Stomach smooth muscle (tissue), 2 donors: ENCODE results near the gene RGS5.

ENCODE experiments used
- H3K27ac ChIP-seq: one replicate; pipeline ENCODE4 v1.7.0; 2013; ENCODE audit warnings: mild to moderate bottlenecking, low read length, inconsistent platforms
- H3K27me3 ChIP-seq, 2 donors: one replicate each; pipeline ENCODE4 v1.7.0; 2013; ENCODE audit warnings: low read length in 2 of 2; ENCODE audit not compliant: insufficient read depth in 2 of 2, control insufficient read depth in 1 of 2
- H3K36me3 ChIP-seq, 2 donors: one replicate each; pipeline ENCODE4 v1.7.0; 2013; ENCODE audit warnings: low read length in 2 of 2; ENCODE audit not compliant: control insufficient read depth in 2 of 2, insufficient read depth in 2 of 2
- H3K4me1 ChIP-seq: one replicate; pipeline ENCODE4 v1.7.0; 2013; ENCODE audit warnings: low read length; ENCODE audit not compliant: control insufficient read depth, insufficient read depth
- H3K4me3 ChIP-seq, 2 donors: one replicate each; pipeline ENCODE4 v1.7.0; 2013; ENCODE audit warnings: low read length in 2 of 2
- H3K9ac ChIP-seq, 2 donors: one replicate each; pipeline ENCODE4 v1.7.0; 2013; ENCODE audit warnings: low read length in 2 of 2, mild to moderate bottlenecking in 1 of 2
- H3K9me3 ChIP-seq, 2 donors: one replicate each; pipeline ENCODE4 v1.7.0; 2013; ENCODE audit warnings: low read length in 2 of 2; ENCODE audit not compliant: control insufficient read depth in 2 of 2
- donor health status: healthy.
- donor health status: Pancreatic carcinoma.

The RGS5 gene

DNA sequence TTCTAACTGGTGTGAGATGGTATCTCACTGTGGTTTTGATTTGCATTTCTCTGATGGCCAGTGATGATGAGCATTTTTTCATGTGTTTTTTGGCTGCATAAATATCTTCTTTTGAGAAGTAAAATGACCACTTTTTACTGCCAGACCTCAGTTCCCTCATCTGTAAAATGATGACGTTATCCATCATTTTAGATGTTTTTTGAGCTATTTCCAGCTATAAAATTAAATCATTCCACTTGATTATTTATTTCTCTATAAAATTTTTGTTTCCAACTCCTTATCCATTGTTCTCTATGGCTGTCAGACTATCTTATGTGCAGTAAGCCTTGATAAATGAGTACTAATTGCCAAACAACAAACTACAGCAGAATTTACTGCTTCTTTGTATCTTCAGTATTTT is 33.2 kb downstream of the RGS5 start:
- H3K9me3 ChIP-seq: no peaks in the 10 kb centered on the region
- H3K4me3 ChIP-seq: no peak overlapping the region
- H3K4me1 ChIP-seq: peaks cover 40% of the 10 kb centered on the region
- H3K27ac ChIP-seq: no peak overlapping the region
- peaks cover 0 to 6% of the 10 kb centered on the region in 2 donors for H3K36me3 ChIP-seq
- H3K9ac ChIP-seq: no peak overlapping the region
- no peaks in the 10 kb centered on the region for H3K27me3 ChIP-seq

DNA sequence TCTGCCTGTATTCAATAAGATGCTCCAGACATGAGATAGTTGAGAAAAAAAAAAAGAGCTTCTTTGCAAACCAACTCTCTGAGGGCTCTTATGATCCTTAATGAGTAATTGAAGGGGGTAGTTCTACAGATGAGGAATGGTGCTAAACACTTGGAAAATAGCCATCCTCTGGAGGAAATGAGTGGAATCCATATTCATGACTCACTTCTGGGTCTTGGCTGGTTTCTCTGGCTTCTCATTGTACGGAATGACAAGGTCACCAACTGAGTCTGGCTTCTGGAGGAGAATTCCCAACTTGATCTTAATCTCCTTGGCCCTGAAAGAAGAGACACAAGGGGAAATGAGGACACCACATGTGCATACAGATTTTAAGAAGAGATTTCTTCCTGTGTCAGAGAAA is 34.7 kb downstream of the RGS5 start:
- no peak overlapping the region for H3K9ac ChIP-seq
- peaks cover 0 to 7% of the 10 kb centered on the region in 2 donors for H3K36me3 ChIP-seq
- no peak overlapping the region for H3K27ac ChIP-seq
- H3K4me1 ChIP-seq: peaks cover 35% of the 10 kb centered on the region
- no peak overlapping the region for H3K4me3 ChIP-seq
- H3K9me3 ChIP-seq: no peaks in the 10 kb centered on the region
- H3K27me3 ChIP-seq: no peaks in the 10 kb centered on the region

GRCh38 chr1:163166886-163167555 is 35.7 kb downstream of the RGS5 start:
- peaks cover 37% of the 10 kb centered on the region for H3K4me1 ChIP-seq
- no peak overlapping the region for H3K4me3 ChIP-seq
- H3K9ac ChIP-seq: no peak overlapping the region
- H3K36me3 ChIP-seq: peaks cover 0 to 7% of the 10 kb centered on the region in 2 donors
- H3K27ac ChIP-seq: peak overlapping the region; percentile 38
- no peaks in the 10 kb centered on the region for H3K27me3 ChIP-seq
- H3K9me3 ChIP-seq: no peaks in the 10 kb centered on the region

DNA sequence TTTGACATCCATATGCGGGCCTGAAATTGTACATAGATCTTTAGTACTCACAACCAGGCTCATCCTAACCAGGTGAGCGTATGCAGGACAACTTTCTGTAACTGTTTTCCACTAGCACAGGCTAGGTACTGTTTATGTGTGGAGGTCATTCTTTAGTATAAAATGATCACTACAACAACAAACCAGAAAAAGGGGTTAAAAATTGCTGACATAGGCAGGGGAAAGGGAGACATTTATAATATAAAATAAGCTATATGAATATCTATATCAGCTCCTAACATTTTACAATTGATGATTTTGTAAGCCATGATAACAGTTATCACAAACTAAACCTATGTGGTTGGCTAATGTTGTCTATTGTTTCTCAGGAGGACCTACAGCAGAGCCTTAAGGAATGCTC is 37.6 kb downstream of the RGS5 start:
- H3K9ac ChIP-seq: no peak overlapping the region
- H3K27me3 ChIP-seq: no peaks in the 10 kb centered on the region
- peak overlapping the region; percentile 12 for H3K27ac ChIP-seq
- no peak overlapping the region for H3K4me3 ChIP-seq
- H3K36me3 ChIP-seq: peaks cover 0 to 15% of the 10 kb centered on the region in 2 donors
- peaks cover 31% of the 10 kb centered on the region for H3K4me1 ChIP-seq
- no peaks in the 10 kb centered on the region for H3K9me3 ChIP-seq

DNA sequence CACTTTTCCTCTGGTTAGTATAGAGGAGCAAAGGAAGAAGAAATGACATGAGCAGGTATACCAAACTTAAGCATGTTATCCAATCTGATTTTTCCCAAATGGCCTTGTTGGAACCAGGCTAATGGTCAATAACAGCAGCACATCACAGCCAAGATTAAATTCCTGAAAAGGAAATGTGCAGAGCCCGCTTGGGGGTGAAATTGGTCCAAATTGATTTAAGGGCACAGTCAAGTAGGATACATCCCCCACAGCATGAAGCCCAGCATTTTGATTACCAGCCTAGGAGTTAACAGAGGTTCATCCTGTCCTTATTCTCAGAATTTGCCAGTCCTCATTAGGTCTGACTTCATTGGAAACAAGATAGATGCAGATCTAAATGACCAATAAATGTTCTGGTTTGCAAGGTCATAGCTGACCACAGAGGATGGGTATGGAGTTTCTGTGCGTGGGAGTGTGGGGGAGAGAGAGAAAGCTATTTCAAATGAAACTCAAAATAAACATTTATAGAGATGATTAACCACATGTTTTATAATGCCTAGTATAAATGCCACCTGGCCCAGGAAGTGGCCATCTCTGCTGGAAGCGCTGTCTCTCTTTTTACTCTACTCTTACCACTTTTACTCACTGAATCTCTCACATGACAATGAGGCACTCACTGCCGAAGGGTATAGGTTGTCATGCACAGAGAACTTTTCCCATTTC is 38.7 kb downstream of the RGS5 start:
- Histone ChIP-seq H3K27me3 (no peaks in the 10 kb centered on the region), H3K4me3 (no peak overlapping the region), H3K4me1 (peaks cover 30% of the 10 kb centered on the region), H3K9ac (no peak overlapping the region), H3K27ac (peak overlapping the region; percentile 12), H3K36me3 (peaks cover 0 to 17% of the 10 kb centered on the region in 2 donors), H3K9me3 (no peaks in the 10 kb centered on the region)

GRCh38 chr1:163163163-163163562 is 39.6 kb downstream of the RGS5 start:
- H3K4me3 ChIP-seq: no peak overlapping the region
- H3K4me1 ChIP-seq: peaks cover 26% of the 10 kb centered on the region
- no peaks in the 10 kb centered on the region for H3K9me3 ChIP-seq
- H3K27ac ChIP-seq: peak overlapping the region; percentile 12
- H3K36me3 ChIP-seq: peaks cover 0 to 17% of the 10 kb centered on the region in 2 donors
- H3K27me3 ChIP-seq: no peaks in the 10 kb centered on the region
- H3K9ac ChIP-seq: no peak overlapping the region

DNA sequence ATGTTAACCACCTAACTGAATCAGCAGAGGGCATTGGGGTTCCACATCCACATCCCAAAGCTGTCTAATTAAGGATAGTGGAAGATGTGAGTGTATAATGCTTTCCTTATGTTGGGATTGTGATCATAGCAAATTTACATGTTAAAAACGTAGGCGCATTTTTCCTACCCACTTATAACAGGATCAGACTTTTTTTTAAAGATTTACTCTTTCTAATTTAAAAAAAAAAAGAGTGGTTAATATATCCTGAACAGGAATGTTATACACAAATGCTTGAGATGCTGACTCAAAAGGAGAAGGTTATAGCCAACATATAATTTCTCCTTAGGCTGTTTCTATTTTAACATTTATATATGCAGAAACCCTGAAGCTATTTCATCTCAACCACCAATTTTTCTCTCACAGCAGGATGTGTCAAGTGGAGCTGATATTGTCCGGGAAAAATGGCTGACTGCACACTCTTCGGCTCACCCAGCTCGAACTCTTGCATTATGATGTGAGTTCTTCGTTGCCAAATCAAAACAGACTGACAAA is 40.3 kb downstream of the RGS5 start:
- Histone ChIP-seq H3K9ac (no peak overlapping the region), H3K27me3 (no peaks in the 10 kb centered on the region), H3K4me3 (no peak overlapping the region), H3K27ac (no peak overlapping the region), H3K36me3 (peaks cover 0 to 15% of the 10 kb centered on the region in 2 donors), H3K9me3 (no peaks in the 10 kb centered on the region), H3K4me1 (peaks cover 20% of the 10 kb centered on the region)

DNA sequence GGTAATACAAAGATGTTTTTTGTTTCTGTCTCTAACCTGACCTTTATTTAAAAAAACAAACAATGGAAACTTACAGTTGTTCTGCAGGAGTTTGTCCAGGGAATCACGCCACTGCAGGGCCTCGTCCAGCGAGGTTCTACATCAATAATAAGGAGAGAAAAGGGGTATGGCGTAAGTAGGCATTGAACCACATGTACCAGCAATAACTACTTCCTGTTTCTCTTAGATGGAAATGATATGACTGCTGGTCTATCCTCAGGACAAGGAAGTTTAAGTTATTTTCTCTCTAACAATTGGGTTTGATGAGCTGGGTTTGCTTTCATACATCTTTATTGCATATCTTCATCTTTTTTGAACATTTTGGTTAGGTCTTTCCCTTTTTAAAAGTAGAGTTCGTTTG is 40.9 kb downstream of the RGS5 start:
- H3K4me1 ChIP-seq: peaks cover 14% of the 10 kb centered on the region
- H3K27me3 ChIP-seq: no peaks in the 10 kb centered on the region
- H3K9ac ChIP-seq: no peak overlapping the region
- no peak overlapping the region for H3K4me3 ChIP-seq
- H3K36me3 ChIP-seq: peaks cover 0 to 13% of the 10 kb centered on the region in 2 donors
- no peak overlapping the region for H3K27ac ChIP-seq
- no peaks in the 10 kb centered on the region for H3K9me3 ChIP-seq

GRCh38 chr1:163161337-163161736 is 41.4 kb downstream of the RGS5 start:
- Histone ChIP-seq H3K9me3 (no peaks in the 10 kb centered on the region), H3K36me3 (peaks cover 0 to 13% of the 10 kb centered on the region in 2 donors), H3K27ac (no peak overlapping the region), H3K9ac (no peak overlapping the region), H3K4me3 (no peak overlapping the region), H3K4me1 (peaks cover 13% of the 10 kb centered on the region), H3K27me3 (no peaks in the 10 kb centered on the region)

DNA sequence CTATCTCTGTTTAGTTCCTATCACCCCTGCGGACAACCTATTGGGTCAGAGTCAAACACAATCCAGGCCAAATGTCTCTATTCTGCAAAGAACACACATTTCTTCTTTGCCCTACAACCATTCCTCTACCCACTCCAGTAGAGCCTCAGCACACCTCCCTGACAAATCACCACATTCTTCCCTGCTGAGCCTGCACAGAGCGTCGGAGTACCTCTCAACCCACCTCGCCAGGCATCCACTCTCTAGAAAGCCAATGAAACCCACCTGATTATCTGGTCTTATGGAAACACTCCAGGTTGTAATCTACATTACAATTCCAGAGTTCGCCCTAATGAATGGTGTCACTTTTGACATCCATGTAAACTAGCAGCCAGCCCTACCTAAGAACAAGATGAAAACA is 47.1 kb downstream of the RGS5 start:
- Histone ChIP-seq H3K27ac (no peak overlapping the region), H3K27me3 (no peaks in the 10 kb centered on the region)

GRCh38 chr1:163148911-163149310 is 53.8 kb downstream of the RGS5 start:
- H3K4me1 ChIP-seq: no peaks in the 10 kb centered on the region
- H3K27me3 ChIP-seq: no peaks in the 10 kb centered on the region
- no peaks in the 10 kb centered on the region for H3K9me3 ChIP-seq
- H3K36me3 ChIP-seq: peaks cover 11 to 21% of the 10 kb centered on the region in 2 donors
- no peak overlapping the region for H3K27ac ChIP-seq
- no peak overlapping the region for H3K4me3 ChIP-seq
- H3K9ac ChIP-seq: no peak overlapping the region

More for the DNA sequence above, 47.1 kb downstream of the RGS5 start:
- no peaks in the 10 kb centered on the region for H3K4me1 ChIP-seq
- no peaks in the 10 kb centered on the region for H3K9me3 ChIP-seq
- peaks cover 8 to 12% of the 10 kb centered on the region in 2 donors for H3K36me3 ChIP-seq
- H3K4me3 ChIP-seq: no peak overlapping the region
- H3K9ac ChIP-seq: no peak overlapping the region
